Urothelium cell line (cell line): Measurements from ENCODE around the gene SKI.

ENCODE experiments used
- DNase-seq: peaks from one replicate; pipeline ENCODE4 v3.0.0; 2011; ENCODE audit warnings: low spot score, mixed read lengths
- FAIRE-seq: peaks from 2 replicates; lab custom pipeline; 2011; peaks lifted over from hg19 to GRCh38; lab: Jason Lieb, UNC

The SKI gene

DNA sequence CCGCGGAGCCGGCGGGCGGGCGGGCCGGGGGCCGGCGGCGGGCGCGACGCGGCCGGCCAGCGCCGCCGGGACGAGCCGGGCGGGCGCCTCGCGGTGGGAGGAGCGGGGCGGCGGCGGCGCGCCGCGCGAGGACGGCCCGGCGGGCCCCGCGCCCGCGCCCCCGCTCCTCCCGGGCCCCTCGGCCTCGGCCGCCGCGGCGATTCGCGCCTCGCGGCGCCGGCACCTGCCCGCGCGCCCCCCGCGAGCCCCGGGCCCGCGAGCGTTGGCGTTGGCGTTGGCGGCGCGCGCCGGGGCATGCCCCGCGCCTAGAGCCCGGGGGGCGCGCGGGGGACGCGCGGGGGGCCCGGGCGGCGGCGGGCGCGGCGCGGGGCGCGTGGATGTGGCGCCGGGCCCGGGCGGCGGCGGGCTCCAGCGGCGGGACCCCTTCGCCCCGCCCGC, at the start of gene SKI:
Gene SKI (plus strand): TSS at position 163 of the 438 bp plus-strand sequence. CDS start 448 bp downstream, outside the sequence.
- DNase-seq, result no peak
- no peak for FAIRE-seq

DNA sequence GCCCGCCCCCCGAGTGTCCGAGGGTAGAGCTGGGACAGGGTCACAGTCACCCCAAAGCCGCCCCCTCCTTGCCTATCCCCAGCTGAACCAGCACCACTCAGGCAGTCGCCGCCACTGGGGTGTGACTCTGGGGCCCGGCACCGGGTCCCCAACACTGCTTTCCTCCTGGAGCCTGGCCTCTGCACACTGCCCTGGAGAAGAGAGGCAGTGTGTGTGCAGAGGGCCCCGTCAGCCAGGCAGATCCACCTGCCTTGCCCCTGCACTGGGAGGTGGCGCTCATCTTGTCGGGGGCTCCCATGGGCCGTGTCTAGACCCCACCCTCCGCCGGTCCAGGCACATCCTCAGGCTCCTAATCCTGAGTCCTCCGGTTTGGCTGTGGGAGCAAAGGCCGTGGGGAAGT, 49.2 kb upstream of the SKI start:
- DNase-seq (no peak), FAIRE-seq (no peak)

DNA sequence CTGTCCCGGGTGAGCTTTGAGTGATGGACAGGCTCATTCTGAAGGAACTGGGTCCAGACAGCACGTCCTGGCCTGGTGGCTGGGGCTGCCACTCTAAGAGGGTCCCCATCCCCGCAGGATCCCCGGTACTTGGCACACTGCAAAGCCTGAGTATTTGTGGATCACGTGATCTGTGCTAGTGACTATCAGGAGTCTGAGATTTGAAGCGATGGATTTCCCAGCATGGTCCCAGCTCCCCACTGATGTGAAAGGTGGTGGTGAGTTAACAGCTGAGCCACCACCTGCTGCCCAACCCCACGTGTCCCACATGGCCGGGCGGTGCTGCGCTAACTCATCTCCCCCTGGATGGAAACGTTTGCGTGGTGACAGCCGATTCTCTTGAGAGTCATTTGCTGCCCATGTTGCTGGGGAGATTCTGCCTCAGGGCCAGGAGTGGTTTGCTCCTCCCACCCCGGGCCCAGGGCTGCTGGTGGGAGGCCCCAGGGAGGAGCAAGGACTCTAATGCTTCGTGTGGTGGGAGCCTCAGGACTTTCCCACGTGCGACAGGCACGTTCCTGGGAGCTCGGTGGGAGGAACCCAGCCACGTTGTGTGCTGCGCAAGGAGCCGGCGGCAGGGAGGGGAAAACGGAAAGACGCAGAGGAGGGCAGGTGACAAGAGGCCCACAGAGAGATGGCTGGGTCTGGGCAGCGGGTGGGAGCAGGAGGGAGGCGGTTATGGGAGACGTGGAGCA, 48.7 kb upstream of the SKI start:
- DNase-seq, result no peak

DNA sequence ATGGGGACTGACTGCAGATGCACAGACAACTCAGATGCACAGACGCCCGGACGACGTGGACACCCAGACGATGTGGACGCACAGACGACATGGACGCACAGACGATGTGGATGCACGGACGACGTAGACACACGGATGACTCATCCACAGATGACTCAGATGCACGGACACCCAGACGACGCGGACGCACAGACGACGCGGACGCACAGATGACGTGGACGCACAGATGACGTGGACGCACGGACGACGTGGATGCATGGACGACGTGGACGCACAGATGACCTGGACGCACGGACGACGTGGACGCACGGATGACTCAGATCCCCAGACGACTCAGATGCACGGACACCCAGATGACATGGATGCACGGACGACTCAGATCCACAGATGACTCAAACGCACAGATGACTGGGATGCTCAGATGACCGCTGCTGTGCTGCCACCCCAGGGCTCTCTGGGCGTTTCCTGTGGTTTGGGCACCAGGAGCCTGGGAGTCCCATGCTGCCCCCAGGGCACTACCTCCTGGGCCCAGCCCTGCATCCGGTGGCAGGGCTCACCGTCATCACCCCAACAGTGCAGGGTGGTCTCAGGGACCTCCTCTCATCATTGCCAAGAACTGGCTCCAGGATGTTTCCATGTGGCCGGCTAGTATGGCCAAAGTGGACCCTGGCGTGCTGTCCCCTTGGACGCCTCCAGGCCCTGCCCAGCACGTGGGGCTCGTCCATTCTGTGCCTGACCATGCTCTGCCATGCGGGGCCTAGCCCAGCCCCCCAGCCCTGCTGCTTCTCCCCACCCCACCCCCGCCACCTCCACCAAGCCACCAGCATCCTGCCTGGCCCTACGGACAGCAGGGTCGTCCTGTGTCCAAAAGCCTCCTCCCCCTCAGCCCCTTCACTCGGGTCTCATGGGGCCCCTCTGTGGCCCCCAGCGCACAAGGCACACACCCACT, 47.5 kb upstream of the SKI start:
- DNase-seq (no peak), FAIRE-seq (no peak)

More for the DNA sequence above, 48.7 kb upstream of the SKI start:
- FAIRE-seq, result no peak

DNA sequence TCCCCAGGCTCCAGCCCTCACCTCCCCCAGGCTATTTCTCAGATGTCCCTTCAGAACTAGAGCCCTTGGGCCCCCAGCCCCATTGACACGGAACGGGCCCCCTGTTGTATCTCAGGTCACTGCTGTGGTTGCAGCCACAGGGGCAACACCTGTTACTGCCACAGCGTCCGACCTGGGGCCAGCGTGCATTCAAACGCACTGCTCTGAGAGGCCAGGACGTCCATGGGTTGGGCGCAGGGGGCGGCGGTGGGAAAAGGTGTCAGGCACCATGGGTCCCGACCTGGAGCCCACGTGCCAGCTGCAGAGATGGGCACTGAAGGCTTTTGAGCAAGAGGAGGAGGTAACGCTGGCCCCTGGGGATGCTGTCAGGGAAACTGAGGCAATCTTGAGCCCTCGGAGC, 46.8 kb upstream of the SKI start:
- FAIRE-seq, result no peak

DNA sequence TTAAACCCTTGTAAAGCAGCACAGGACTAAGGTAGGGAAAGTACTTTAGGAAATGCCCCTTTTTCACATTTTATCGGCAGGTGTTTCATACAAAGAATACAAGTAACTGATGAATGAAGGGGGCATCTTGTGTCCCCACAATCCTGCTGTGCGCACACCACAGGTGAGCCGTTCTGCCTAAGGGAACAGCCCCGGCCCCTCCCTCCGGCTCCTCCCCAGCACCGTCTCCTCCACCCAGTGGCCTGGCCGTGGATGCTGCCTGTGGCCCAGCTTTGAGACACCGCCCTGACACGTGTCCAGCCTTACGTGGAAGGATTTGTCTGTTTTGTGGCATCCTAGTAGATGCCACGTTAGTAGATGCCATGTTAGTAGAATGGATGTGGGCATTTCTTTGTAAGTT, 46.4 kb upstream of the SKI start:
- DNase-seq (no peak), FAIRE-seq (no peak)

More for the DNA sequence above, 46.8 kb upstream of the SKI start:
- DNase-seq, result no peak

DNA sequence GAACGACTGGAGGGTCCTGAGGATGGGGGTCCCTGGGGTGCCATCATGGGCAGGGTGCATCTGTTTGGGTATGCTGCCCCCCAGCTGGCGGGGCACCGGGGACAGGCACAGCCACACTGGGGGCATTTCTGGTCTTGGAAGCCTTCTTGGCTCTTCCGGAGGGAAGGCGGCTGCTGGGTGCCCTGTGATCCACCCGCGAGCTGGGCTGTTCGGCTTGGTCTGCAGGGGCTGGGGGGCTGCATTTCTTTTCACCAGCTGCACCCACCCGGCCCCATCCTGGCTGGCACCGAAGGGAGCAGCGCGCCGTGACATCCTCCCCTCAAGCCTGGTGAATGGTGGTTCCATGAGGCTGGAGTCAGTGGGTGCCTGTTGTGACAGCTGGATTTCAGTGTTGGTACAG, 45.7 kb upstream of the SKI start:
- FAIRE-seq (no peak), DNase-seq (no peak)

DNA sequence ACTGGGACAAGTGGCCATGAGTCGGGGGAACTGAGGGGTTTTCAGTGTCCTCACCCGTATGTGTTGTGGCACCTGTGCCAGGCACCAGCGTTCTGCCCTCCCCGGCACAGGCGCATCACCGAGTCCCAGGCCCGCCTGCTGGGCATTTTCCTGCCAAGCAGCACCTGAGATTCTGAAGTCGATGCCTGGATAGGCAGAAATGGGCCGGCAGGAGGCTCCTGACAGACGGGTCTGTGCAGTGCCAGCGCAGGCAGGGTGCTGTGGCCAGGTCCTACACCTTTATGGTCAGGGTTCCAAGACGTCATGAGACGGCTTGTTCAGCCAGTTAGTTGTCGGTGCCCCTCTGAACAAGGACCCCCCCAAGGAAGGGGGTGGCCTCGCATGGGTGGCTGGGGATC, 44.2 kb upstream of the SKI start:
- no peak for DNase-seq
- no peak for FAIRE-seq

DNA sequence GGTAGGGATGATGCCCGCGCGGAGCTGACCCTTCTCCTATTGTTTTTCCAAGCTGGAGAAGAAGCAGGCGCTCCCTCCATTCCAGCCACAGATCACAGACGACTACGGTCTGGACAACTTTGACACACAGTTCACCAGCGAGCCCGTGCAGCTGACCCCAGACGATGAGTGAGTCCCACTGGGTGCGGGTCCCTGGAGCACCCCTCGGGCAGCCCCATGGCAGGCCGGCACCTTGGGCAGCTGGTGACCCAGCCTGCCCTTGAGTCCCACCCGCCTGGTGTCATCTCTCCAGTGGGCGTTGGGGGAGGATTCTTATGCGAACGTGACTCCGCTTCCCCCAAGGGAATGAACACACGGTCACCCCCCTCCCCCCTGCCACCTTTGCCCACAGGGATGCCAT, 43.6 kb upstream of the SKI start:
- no peak for FAIRE-seq

DNA sequence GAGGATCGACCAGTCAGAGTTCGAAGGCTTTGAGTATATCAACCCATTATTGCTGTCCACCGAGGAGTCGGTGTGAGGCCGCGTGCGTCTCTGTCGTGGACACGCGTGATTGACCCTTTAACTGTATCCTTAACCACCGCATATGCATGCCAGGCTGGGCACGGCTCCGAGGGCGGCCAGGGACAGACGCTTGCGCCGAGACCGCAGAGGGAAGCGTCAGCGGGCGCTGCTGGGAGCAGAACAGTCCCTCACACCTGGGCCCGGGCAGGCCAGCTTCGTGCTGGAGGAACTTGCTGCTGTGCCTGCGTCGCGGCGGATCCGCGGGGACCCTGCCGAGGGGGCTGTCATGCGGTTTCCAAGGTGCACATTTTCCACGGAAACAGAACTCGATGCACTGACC, 43.2 kb upstream of the SKI start:
- DNase-seq (no peak), FAIRE-seq (no peak)

More for the DNA sequence above, 43.6 kb upstream of the SKI start:
- no peak for DNase-seq

DNA sequence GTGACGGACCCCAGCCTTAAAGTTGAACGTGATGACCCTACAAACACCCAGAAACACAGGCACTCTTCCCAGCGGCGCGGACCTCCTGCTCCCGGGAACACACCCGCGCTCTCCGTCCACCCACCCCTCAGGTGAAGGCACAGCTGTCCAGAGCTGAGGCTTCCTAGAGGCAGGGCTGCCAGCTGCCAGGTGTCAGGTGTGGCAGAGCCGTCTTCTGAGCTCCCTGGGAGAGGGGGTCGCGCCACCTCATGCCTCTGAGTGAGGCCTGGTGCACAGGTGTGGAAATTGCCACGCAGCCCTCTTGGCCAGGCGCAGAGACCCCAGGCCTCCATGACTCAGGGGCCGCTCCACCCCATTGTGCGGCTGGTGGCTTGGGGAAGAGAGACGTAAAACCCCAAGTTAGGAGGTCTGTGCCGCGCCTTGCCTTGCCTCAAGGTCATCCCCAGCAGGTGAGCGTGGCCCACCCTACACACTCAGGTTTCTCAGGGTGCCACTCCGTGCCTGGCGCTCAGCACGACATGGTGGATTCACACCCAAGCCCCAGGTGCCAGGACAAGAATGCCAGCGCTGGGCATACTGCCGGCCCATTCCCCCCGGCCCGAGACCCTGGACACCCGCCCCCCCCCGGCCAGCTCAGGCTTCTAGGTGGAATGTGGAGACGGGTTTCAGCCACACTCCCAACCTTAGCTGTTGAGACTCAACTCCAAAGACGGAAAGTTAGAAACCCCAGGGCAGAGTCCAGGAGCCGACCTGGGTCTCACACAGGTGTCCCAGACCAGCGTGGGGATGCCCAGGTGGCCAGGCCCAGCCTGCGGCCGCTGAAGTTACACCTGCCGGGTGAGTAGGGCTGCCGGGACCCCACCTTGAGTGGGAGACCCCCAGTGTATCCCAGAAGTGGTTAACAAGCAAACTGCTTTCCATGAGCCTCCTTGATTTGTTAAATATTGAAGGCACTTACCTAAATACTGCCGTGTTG, 42.0 kb upstream of the SKI start:
- no peak for FAIRE-seq

DNA sequence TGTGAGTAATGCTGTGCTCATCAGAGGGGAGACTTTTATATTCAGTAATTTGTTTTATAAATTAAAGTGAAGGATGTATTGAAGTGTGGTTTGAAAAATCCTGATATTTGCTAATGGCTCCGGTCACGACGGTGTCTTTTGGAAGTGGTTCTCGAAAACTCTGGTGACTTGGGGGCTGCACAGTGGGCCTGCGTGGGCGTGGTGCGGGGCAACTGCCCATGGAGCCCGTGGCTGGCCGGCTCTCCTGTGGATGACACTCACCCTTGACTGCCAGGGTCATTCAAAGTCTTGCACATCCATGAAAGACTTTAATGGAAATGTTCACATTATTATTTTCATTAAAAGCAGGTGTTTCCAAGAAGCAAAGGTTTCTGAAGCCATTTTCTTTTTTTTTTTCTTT, 41.2 kb upstream of the SKI start:
- no peak for FAIRE-seq

More for the DNA sequence above, 42.0 kb upstream of the SKI start:
- no peak for DNase-seq

DNA sequence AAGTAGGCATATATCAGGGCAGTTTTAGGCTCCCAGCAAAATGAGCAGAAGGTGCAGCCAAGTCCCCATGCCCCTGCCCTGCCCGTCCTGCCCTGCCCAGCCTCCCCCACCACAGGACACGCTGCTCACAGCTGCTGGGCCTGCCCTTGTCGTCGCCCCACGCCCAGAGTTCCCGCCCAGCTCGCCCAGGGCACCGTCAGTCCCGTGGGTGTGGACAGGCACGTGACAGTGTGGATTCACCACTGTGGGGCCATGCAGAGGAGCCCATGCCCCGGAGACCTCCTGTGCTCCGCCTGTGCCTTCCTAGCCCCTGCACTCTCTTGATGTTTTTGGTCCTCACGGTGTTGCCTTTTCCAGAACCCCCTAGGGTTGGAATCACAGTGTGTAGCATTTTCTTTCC, 40.5 kb upstream of the SKI start:
- FAIRE-seq (no peak), DNase-seq (no peak)

More for the DNA sequence above, 41.2 kb upstream of the SKI start:
- DNase-seq, result no peak

DNA sequence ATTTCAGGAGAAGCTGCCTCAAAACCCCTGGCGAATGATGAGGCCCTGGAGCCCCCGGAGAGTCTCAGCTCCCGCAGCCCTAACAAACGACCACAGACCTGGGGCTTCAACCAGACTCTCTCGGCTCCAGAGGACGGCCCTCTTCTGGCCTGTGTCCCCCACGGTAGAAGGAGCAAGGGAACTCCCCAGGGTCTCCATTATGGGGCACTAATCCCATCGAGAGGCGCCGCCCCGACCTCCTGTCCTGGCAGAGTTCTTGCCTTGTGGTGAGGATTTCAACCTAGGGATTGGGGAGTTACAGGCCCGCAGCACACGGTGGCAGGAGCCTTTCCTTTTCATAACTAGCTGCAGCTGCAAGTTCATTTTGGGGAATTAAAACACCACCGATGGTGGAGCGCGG, 39.8 kb upstream of the SKI start:
- FAIRE-seq (no peak), DNase-seq (no peak)

DNA sequence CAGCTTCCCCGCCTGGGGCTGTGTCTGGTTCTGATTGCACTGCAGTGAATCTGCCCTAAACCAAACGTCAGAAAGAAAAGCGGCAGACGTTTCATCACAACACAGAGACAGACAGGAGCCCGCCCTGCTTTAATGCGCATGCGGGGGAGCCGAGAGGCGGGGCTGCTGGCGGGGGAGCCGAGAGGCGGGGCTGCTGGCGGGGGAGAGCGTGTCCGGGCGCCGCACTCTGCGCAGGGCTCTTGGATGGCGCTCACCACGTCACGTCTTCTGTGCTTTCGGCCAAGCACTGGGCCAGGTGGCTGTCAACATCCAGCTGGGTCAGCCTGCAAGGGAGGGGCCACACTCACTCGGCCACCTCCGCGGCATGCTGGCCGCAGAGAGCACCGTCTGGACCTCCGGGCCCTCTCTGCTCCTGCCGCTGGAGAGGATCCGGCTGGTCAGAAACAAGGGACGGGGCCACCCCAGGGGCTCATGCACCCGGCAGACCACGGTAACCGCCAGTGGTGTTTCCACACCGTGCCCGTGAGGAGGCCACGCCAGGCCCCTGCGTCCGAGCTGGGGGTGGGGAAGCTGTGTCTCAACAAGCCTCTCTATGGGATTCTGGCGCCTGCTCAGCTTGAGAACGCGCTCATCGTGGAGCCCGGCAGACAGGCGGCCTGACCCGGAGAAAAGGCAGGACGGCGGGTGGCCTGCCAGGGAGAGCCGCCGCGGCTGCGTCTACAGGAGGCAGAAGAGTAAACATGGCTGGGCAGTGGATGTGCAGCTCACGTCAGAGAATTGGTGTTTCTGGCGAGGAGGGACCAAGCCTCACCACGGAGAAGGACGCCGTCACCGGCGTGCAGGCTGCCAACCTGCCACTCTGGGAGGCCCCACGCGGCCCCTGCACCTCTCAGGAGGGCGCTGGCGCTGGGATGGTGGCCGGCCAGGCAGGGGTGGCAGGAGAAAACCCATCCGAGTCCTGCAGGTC, 38.4 kb upstream of the SKI start:
- DNase-seq (no peak), FAIRE-seq (no peak)

DNA sequence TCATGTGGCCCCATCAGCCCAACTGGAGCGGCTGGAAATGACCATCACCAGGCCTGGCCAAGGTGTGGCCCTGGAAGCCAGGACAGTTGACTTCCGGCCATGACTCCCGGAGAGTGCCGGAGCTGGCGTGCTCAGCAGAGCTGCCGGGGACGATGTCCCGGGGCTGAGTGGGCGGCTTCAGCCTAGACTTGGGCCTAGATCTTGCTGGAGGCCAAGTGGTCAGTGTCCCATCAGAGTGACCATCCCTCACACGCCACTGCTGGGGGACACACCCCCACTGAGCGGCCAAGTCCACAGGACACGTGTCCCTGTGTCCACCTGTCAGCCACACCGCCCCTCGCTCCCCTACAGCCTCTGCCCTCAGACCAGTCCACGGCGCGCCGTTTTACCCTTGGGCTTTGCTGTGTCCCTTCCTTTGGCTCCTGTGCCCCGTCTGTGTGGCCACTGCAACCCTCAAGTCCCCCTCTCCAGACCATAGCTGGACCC, 37.6 kb upstream of the SKI start:
- DNase-seq (no peak), FAIRE-seq (no peak)

DNA sequence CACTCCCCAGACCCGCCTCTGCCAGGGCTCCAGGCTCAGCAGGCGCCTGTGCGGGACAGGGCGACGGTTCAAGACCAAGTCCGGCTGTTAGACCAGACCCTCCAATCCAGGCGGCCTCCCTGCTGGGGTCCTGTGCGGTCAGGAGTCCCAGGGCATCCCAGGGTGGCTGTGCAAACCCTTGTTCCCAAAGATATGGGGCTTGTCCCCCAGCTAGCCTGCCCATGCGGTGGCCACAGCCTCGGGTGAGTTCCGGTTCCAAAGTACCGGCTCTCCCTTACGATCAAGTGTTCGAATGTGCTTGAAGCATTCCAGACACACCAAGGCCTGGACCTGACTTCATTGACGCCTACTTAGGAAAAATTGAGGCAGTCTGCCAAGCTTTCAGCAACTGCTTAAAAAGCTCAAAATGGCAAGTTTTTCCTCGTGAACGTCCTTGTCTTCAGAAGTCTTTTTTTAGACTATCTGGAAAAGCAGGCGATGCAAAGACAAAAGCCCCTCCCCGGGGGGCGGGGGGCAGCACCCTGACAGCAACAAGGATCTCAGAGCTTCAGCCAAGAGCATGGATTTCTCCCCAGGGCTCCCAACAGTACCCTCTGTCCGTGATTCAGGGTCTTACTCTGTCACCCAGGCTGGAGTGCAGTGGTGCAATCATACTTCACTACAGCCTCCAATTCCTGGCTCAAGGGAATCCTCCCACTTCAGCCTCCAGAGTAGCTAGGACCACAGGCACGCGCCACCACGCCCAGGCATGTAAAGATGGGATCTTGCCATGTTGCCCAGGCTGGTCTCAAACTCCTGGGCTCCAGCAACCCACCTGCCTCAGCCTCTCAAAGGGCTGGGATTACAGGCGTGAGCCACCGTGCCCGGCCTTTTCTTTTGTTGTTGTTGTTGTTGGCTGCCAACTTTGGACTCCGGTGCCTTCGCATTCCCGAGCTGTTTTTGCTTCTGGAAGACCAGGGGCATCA, 35.8 kb upstream of the SKI start:
- FAIRE-seq (no peak), DNase-seq (no peak)
